Smooth muscle cell of the brain vasculature (primary cell): ENCODE results near the gene ISM2.
"Not testable (repeated sequence)": the region's sequence is repeated elsewhere in the genome, so short reads cannot be mapped to it uniquely, and the experiment has no call there.

Experiments used
- DNase-seq: peaks from one replicate; pipeline ENCODE4 v3.0.0-alpha.2; 2012; ENCODE audit warnings: low read depth, low spot score

ISM2 gene

GRCh38 chr14:77498120-77498979, at the start of gene ISM2:
ISM2 (minus strand) TSS chr14:77498816; CDS start chr14:77498793, 23 bp downstream.
- no peak for DNase-seq

- DNase-seq = no peak
These were observed 49.0 kb upstream of the ISM2 start for GRCh38 chr14:77547512-77548180.

- DNase-seq = not testable (repeated sequence)
These were observed 46.6 kb upstream of the ISM2 start for GRCh38 chr14:77545171-77545570.

- no peak for DNase-seq
These were observed 46.0 kb upstream of the ISM2 start for GRCh38 chr14:77544571-77544970.

- DNase-seq = no peak
These were observed 45.2 kb upstream of the ISM2 start for GRCh38 chr14:77543637-77544334.

GRCh38 chr14:77543240-77543551, 44.6 kb upstream of the ISM2 start:
- DNase-seq = no peak

DNA sequence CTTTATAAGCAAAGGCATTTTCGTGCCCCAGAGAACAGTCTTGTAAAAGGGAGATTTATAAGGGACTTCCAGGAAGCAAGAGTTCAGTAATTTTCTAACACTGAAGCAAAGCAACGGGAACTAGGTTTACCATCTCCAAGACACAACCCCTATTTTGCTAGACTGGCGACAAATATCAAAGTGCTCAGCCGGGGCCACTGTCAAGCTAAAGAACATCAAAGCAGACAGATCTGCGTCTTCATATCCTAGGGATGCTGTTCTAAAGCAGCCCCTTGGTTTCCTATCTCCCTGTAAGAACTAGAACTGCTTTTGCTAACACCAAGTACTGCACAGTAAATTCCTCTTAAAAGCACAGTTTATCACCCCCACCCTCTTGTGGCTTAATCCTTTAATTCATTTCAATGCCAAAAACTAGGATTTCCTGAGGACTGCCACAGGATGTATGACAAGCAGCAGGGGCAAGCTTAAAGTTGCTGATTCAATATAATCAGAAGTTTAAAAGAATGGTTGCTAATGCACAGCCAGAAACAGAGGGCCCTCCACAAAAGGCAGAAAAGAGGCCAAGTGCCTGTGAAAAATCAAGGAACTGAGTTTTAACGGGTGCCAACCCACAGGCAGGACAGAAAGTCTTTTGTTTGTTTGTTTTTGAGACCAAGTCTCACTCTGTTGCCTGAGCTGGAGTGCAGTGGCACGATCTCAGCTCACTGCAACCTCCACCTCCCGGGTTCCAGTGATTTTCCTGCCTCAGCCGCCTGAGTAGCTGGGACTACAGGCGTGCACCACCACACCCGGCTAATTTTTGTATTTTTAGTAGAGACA, 44.0 kb upstream of the ISM2 start:
- no peak for DNase-seq

DNA sequence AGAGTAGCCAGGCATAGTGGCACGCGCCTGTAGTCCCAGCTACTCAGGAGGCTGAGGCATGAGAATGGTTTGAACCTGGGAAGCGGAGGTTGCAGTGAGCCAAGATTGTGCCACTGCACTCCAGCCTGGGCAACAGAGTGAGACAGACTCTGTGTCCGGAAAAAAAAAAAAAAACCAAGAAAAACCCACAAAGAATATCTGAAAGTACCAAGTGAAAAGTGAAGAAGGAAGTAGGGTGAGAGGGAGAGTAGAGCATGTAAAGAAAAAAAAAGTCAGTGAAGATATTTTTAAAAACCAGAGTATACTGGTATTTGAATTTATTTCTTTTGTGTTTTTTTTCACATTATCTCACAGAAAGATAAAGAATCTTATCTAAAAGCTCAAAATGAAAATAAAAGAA, 43.3 kb upstream of the ISM2 start:
- DNase-seq = no peak

GRCh38 chr14:77536951-77537350, 38.3 kb upstream of the ISM2 start:
- DNase-seq = not testable (repeated sequence)

GRCh38 chr14:77531071-77531470, 32.5 kb upstream of the ISM2 start:
- DNase-seq = no peak

GRCh38 chr14:77529963-77530362, 31.3 kb upstream of the ISM2 start:
- no peak for DNase-seq

- no peak for DNase-seq
These were observed 30.6 kb upstream of the ISM2 start for GRCh38 chr14:77529213-77529612.

DNA sequence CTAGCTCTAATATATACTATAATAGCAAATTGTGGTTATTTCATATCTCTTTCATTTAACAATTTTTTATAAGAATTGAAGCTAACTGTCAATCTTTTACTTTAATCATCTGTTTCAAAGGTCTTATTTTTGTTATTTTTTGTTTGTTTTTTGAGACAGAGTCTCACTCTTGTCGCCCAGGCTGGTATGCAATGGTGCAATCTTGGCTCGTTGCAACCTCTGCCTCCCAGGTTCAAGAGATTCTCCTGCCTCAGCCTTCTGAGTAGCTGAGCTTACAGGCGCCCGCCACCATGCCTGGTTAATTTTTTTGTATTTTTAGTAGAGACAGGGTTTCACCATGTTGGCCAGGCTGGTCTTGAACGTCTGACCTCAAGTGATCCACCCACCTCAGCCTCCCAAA, 30.1 kb upstream of the ISM2 start:
- not testable (repeated sequence) for DNase-seq

DNA sequence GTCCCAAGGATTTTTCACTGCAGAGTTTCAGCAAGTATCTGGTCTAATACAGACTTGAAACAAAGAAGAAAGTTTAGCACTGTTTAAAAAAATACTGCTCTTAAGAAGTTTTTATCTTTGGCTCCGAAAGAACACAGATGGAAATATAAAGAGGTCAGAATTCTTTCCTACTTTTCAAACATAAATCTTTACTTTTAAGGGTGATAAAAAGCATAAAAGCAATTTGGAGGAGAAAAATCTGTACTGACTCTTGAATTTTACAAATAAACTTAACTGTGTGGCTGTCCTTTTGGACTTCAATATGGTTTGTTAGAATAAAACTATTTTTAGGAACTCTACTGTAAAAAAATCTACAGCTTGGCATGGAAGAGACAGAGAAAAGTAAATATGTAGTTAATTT, 27.6 kb upstream of the ISM2 start:
- no peak for DNase-seq

GRCh38 chr14:77524536-77524935, 25.9 kb upstream of the ISM2 start:
- no peak for DNase-seq

GRCh38 chr14:77523109-77523508, 24.5 kb upstream of the ISM2 start:
- DNase-seq = no peak

GRCh38 chr14:77520555-77520954, 21.9 kb upstream of the ISM2 start:
- DNase-seq = no peak

- DNase-seq = no peak
These were observed 17.5 kb upstream of the ISM2 start for GRCh38 chr14:77516126-77516525.

GRCh38 chr14:77511486-77512162, 13.0 kb upstream of the ISM2 start:
- no peak for DNase-seq

DNA sequence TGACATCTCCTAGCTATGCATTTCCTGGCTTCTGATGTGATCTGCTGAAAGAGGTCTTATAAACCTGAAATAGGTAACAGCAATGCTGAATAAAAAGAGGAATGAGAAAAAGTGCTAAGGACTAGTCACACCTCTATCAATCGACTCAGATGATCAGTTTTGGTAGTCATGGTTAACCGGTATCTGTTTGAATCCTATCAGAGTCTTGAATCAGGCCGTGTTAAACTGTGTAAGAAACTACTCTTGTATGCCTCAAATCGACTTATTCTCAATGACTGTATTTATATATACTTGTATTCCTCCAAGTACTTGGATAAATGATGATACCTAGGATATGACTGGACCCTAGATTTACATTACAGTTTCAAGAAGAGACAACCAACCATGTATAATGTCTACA, 10.8 kb upstream of the ISM2 start:
- DNase-seq = no peak

GRCh38 chr14:77508876-77509275, 10.3 kb upstream of the ISM2 start:
- no peak for DNase-seq
